Measurements from ENCODE around the gene FSD1. TPM values are rescaled to one million over a fixed set of nuclear protein-coding genes. Genes with fewer than 3 reads are reported as not detected.

FSD1 gene
- total RNA-seq (0.85 TPM), polyA plus RNA-seq (ENCODE audit: insufficient read depth, low read depth, low replicate concordance) (1.1 TPM)
- long read RNA-seq, donor 1, partial matches to known transcripts = 0 of 4 reads
- long read RNA-seq, donor 1, other reads (novel, unspliced or antisense) = 0 of 4 reads
- long read RNA-seq, donor 2, partial matches to known transcripts = 0 of 1 reads
- long read RNA-seq, donor 2, other reads (novel, unspliced or antisense) = 0 of 1 reads
- long read RNA-seq, donor 3 = 0 reads
- long read RNA-seq, donor 4 = 0 reads
- long read RNA-seq, donor 5 = 0 reads
- long read RNA-seq, donor 6, partial matches to known transcripts = 0 of 2 reads
- long read RNA-seq, donor 6, other reads (novel, unspliced or antisense) = 0 of 2 reads
- long read RNA-seq, donor 7, partial matches to known transcripts = 0 of 2 reads
- long read RNA-seq, donor 7, other reads (novel, unspliced or antisense) = 1 of 2 reads
- long read RNA-seq, donor 8, partial matches to known transcripts = 0 of 3 reads
- long read RNA-seq, donor 8, other reads (novel, unspliced or antisense) = 0 of 3 reads
- long read RNA-seq, donor 9 = 0 reads
- long read RNA-seq, donor 10 = 0 reads

- FAIRE-seq (no peak), DNase-seq (peak in 4 of 5 donors; percentile 64 to 84 (median 72))
- H3K27ac ChIP-seq (ENCODE audit: low read depth in 2 of 2, low read length in 2 of 2) = no peak within 1 kb of the TSS
- H3K4me3 ChIP-seq (ENCODE audit: low read length in 3 of 3) = no peak within 1 kb of the TSS
- H3K9ac ChIP-seq (ENCODE audit: low read length in 3 of 3) = no peak within 1 kb of the TSS
- intact Hi-C loops (cut with DNase I) = no loop called here
- H3K36me3 ChIP-seq (ENCODE audit: control insufficient read depth in 2 of 3, insufficient read depth in 3 of 3, low read length in 3 of 3) = no peaks in the 10 kb centered on the region
- H3K27me3 ChIP-seq (ENCODE audit: control insufficient read depth, insufficient read depth, low read length) = no peaks in the 10 kb centered on the region
- H3K4me1 ChIP-seq (ENCODE audit: control insufficient read depth in 2 of 3, insufficient read depth in 2 of 3, low read depth in 1 of 3, low read length in 3 of 3) = no peaks in the 10 kb centered on the region
- no peaks in the 10 kb centered on the region for H3K9me3 ChIP-seq (ENCODE audit: control insufficient read depth in 2 of 3, insufficient read depth in 1 of 3, low read length in 3 of 3)
- no peak for TF ChIP-seq CTCF (IDR thresholded peaks at IDR 0.05; ENCODE audit: borderline replicate concordance, extremely low read depth, insufficient read depth)
Observed at GRCh38 chr19:4304538-4305256, at the start of gene FSD1. Gene FSD1 (plus strand): TSS chr19:4304598. CDS start chr19:4304747, 149 bp downstream.

DNA sequence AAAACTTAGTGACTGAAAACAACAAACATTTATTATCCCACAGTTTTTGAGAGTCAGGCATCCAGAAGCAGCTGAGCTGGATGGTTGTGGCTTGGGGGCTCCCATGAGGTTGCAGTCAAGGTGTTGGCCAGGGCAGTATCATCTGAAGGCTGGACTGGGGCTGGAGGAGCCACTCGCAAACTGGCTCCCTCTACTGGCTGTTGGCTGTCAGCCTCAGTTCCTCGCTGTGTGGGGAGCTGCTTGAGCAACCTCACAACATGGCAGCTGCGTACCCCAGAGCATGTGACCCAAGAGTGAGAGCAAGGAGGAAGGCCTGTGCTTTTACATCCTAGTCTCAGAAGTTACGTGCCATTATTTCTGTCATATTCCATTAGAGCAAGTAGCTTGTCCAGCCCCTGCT lies 47.8 kb upstream of the FSD1 start:
- Histone ChIP-seq H3K9ac (ENCODE audit: low read length in 3 of 3) (no peak overlapping the region), H3K27me3 (ENCODE audit: control insufficient read depth, insufficient read depth, low read length) (no peaks in the 10 kb centered on the region), H3K9me3 (ENCODE audit: control insufficient read depth in 2 of 3, insufficient read depth in 1 of 3, low read length in 3 of 3) (peaks cover 0 to 4% (median 0%) of the 10 kb centered on the region in 3 donors), H3K27ac (ENCODE audit: low read depth in 2 of 2, low read length in 2 of 2) (no peak overlapping the region), H3K4me1 (ENCODE audit: control insufficient read depth in 2 of 3, insufficient read depth in 2 of 3, low read depth in 1 of 3, low read length in 3 of 3) (no peaks in the 10 kb centered on the region), H3K36me3 (ENCODE audit: control insufficient read depth in 2 of 3, insufficient read depth in 3 of 3, low read length in 3 of 3) (peaks cover 9 to 41% (median 32%) of the 10 kb centered on the region in 3 donors), H3K4me3 (ENCODE audit: low read length in 3 of 3) (no peak overlapping the region)
- FAIRE-seq = no peak
- no peak for TF ChIP-seq CTCF (IDR thresholded peaks at IDR 0.05; ENCODE audit: borderline replicate concordance, extremely low read depth, insufficient read depth)
- DNase-seq = no peak
- intact Hi-C loops (cut with DNase I) = no loop called here

GRCh38 chr19:4257025-4257424 lies 47.4 kb upstream of the FSD1 start:
- no peak for TF ChIP-seq CTCF (IDR thresholded peaks at IDR 0.05; ENCODE audit: borderline replicate concordance, extremely low read depth, insufficient read depth)
- no peaks in the 10 kb centered on the region for H3K4me1 ChIP-seq (ENCODE audit: control insufficient read depth in 2 of 3, insufficient read depth in 2 of 3, low read depth in 1 of 3, low read length in 3 of 3)
- intact Hi-C loops (cut with DNase I) = no loop called here
- FAIRE-seq (no peak), DNase-seq (no peak)
- no peaks in the 10 kb centered on the region for H3K27me3 ChIP-seq (ENCODE audit: control insufficient read depth, insufficient read depth, low read length)
- H3K9ac ChIP-seq (ENCODE audit: low read length in 3 of 3) = no peak overlapping the region
- no peak overlapping the region for H3K4me3 ChIP-seq (ENCODE audit: low read length in 3 of 3)
- peaks cover 0 to 4% (median 0%) of the 10 kb centered on the region in 3 donors for H3K9me3 ChIP-seq (ENCODE audit: control insufficient read depth in 2 of 3, insufficient read depth in 1 of 3, low read length in 3 of 3)
- peaks cover 9 to 36% (median 32%) of the 10 kb centered on the region in 3 donors for H3K36me3 ChIP-seq (ENCODE audit: control insufficient read depth in 2 of 3, insufficient read depth in 3 of 3, low read length in 3 of 3)
- H3K27ac ChIP-seq (ENCODE audit: low read depth in 2 of 2, low read length in 2 of 2) = no peak overlapping the region
